HPDE6-E6E7 (cell line): Measurements from ENCODE around the gene SETX.
A peak's percentile ranks its signal among the peaks of the same experiment; 100 is the strongest.

Experiments used
- DNase-seq: peaks from one replicate; pipeline ENCODE4 v3.0.0; 2011; ENCODE audit warnings: missing footprints; ENCODE audit errors: extremely low spot score

SETX gene

DNA sequence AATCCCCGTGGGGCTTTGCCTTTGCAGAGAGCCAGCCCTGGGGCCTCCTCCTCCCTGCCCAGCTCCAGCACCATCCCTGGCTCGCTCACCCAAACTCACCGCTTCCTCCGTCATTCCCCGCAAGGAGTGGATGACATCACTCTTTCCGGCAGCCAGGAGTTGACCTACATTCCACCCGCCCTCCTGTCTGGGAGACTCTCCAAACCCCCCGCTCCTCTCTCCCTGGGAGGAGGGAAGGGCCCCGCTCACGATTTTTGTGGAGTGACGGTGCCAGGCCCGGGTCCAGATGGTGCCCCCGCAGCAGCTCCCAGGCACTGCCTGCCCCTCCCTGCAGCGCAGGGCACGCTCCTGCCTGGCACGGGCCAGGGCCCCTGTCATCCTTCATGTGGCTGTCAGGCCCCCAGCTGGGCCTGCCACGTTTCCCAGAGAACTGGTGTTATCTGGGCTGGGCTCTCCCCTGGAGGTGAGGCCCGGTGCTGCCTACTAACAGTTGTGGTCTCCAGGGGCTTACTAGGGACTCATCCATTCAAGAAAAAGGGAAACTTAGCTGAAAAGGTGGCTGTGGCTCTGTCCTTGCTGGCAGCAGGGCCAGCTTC, 140.7 kb downstream of the SETX start:
- peak; percentile 60 for DNase-seq

DNA sequence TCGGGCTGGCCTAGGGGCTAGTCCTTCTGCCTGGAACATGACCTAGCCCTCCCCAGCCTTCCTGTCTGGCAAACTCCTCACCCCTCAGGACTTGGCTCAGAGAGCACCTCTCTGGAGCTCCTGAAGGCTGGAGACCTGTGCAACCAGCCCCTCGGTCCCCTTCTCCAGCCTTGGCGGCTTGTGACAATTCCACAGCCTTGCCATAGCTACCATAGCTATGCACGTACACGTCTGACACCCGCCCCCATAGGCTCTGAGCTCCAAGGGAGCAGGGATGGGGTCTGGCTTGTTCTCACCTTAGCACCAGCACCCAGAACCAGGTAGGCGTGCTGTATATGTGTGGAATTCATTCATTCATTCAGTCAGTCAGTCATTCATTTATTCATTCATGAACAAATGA, 143.2 kb downstream of the SETX start:
- no peak for DNase-seq
